Keratinocyte (primary cell): ENCODE measurements around the gene TMEM39A. TPM values are rescaled to one million over a fixed set of nuclear protein-coding genes. Genes with fewer than 3 reads are reported as not detected.

Source experiments
- DNase-seq: peaks from one replicate; pipeline ENCODE4 v3.0.0-alpha.2; 2011; ENCODE audit warnings: low read depth, missing footprints, low spot score
- FAIRE-seq: peaks from 2 replicates; lab custom pipeline; 2011; peaks lifted over from hg19 to GRCh38; lab: Jason Lieb, UNC
- H2AFZ ChIP-seq: 2 replicates; pipeline ENCODE4 v1.6.0; 2012; ENCODE audit warnings: low read length, control low read depth, inconsistent platforms; ENCODE audit not compliant: control insufficient read depth
- H3K27ac ChIP-seq: 2 replicates; pipeline ENCODE4 v1.5.1; 2011; ENCODE audit warnings: low read length; ENCODE audit not compliant: control insufficient read depth, insufficient read depth
- H3K27me3 ChIP-seq: 3 replicates; pipeline ENCODE4 v1.6.0; 2011; ENCODE audit warnings: low read length; ENCODE audit not compliant: control insufficient read depth, insufficient read depth; ENCODE audit errors: extremely low read depth
- H3K36me3 ChIP-seq, 2 experiments: 2 replicates in 1 of 2; 3 replicates in 1 of 2; pipeline ENCODE4 v1.5.1; 2011; ENCODE audit warnings: low read length in 2 of 2, mild to moderate bottlenecking in 1 of 2; ENCODE audit not compliant: control insufficient read depth in 2 of 2, insufficient read depth in 2 of 2; ENCODE audit errors: extremely low read depth in 1 of 2
- H3K4me1 ChIP-seq: 3 replicates; pipeline ENCODE4 v1.5.1; 2011; ENCODE audit warnings: low read length; ENCODE audit not compliant: control insufficient read depth, insufficient read depth; ENCODE audit errors: extremely low read depth
- H3K4me2 ChIP-seq: 3 replicates; pipeline ENCODE4 v1.6.0; 2011; ENCODE audit warnings: low read depth, low read length; ENCODE audit not compliant: control insufficient read depth, insufficient read depth; ENCODE audit errors: extremely low read depth
- H3K4me3 ChIP-seq, 3 experiments: fragments of 200-600 bp in 1 of 3; sonication (generic) in 1 of 3; 2 replicates in 2 of 3; 3 replicates in 1 of 3; pipeline ENCODE4 v1.5.1; 2011 to 2016; ENCODE audit warnings: low read length in 3 of 3, mild to moderate bottlenecking in 3 of 3, control low read depth in 2 of 3, inconsistent platforms in 1 of 3, low read depth in 1 of 3, mixed read lengths in 1 of 3, mixed run types in 1 of 3, moderate library complexity in 1 of 3; ENCODE audit not compliant: control insufficient read depth in 2 of 3, insufficient read depth in 2 of 3; ENCODE audit errors: extremely low read depth in 1 of 3
- H3K79me2 ChIP-seq: 2 replicates; pipeline ENCODE4 v1.6.0; 2012; ENCODE audit warnings: low read length; ENCODE audit not compliant: control insufficient read depth, insufficient read depth
- H3K9ac ChIP-seq: 3 replicates; pipeline ENCODE4 v1.6.0; 2011; ENCODE audit warnings: low read length; ENCODE audit not compliant: control insufficient read depth, insufficient read depth; ENCODE audit errors: extremely low read depth
- H3K9me1 ChIP-seq: 3 replicates; pipeline ENCODE4 v1.6.0; 2011; ENCODE audit warnings: low read length; ENCODE audit not compliant: control insufficient read depth, insufficient read depth; ENCODE audit errors: extremely low read depth
- H3K9me3 ChIP-seq: 2 replicates; pipeline ENCODE4 v1.5.1; 2012; ENCODE audit warnings: low read depth, low read length; ENCODE audit not compliant: control insufficient read depth
- H4K20me1 ChIP-seq: 3 replicates; pipeline ENCODE4 v1.6.0; 2011; ENCODE audit warnings: low read length; ENCODE audit not compliant: control insufficient read depth, insufficient read depth; ENCODE audit errors: extremely low read depth
- EZH2 ChIP-seq: IDR thresholded peaks from one replicate; pipeline ENCODE4 v1.6.1; 2012; ENCODE audit warnings: inconsistent platforms, mild to moderate bottlenecking, low read length, moderate library complexity
- dilution Hi-C: fragments of 300-500 bp; cut with MboI; formaldehyde crosslinking; loops from one replicate; pipeline ENCODE4 v1.7.0; 2020; ENCODE audit warnings: low sequenced_read_pairs; ENCODE audit not compliant: extremely low pct_ligation_motif_present
- polyA plus RNA-seq, 5 experiments: library from polyadenylated mRNA; depleted of rRNA in 3 of 5; stranded (reverse) in 3 of 5; stranded (forward) in 1 of 5; unstranded in 1 of 5; fragments of >200 nt; gene quantifications; 1 replicate in 1 of 5; 2 replicates in 3 of 5; 3 replicates in 1 of 5; pipeline versions ENCODE4 v1.2.1 to v1.2.3, GENCODE V29; 2011 to 2012; ENCODE audit warnings: missing spikeins in 2 of 5, low read depth in 1 of 5, low replicate concordance in 1 of 5
- TF ChIP-seq, protein P1 (sequence below), 3 experiments: IDR thresholded peaks in 1 of 3; conservative IDR thresholded peaks in 1 of 3; optimal IDR thresholded peaks in 1 of 3; 2 replicates in 2 of 3; 3 replicates in 1 of 3; pipeline versions ENCODE3 to v1.5.1; 2011; ENCODE audit warnings: low read length in 3 of 3, mild to moderate bottlenecking in 3 of 3, moderate library complexity in 2 of 3, control low read depth in 1 of 3, inconsistent platforms in 1 of 3; ENCODE audit not compliant: insufficient read depth in 2 of 3; ENCODE audit errors: extremely low read depth in 1 of 3

TMEM39A gene
- polyA plus RNA-seq, 1 donor (not counting 4 experiments of a cell fraction or from before 2014, with no cell fraction given), result 26.3 TPM

DNA sequence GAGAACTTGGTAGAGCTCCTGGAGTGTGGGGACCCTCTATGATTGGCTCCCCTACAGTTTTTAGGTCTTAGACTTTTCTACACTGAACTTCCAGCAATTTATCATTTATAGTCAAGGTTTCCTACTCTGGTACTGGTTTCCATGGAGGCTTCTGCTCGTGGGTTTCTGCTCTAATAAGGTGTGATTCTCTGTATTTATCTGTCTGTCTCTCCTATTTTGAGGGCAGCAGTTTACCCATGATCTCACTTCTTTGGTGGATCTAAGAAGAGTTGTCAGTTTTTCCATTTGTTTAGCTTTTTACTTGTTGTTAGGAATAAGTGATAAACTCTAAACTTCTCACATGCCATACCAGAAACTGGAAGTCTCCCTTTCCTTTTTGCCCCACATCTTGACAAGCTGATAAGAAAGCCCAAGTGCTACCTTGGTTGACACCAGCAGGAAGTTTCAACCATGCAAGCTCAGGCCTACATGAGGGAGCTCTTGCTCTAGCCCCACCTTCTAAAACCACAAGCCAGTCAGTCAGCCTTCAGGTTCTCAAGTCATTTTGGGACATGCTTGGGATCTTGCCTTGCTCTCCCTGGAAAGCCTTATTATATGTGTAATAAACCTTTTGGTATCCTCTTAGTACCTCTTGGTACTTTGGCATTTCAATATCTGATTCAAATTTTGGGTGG is 44.9 kb upstream of the TMEM39A start:
- no peaks in the 10 kb centered on the region for H3K4me1 ChIP-seq
- no peak overlapping the region for H3K27ac ChIP-seq
- no peak overlapping the region for H2AFZ ChIP-seq
- no peak overlapping the region for H3K4me2 ChIP-seq
- H3K27me3 ChIP-seq, result no peaks in the 10 kb centered on the region
- no peak overlapping the region for H3K9ac ChIP-seq
- no peaks in the 10 kb centered on the region for H4K20me1 ChIP-seq
- FAIRE-seq (no peak), DNase-seq (no peak)
- no peaks in the 10 kb centered on the region for H3K9me1 ChIP-seq
- peaks cover 8 to 19% of the 10 kb centered on the region in 2 experiments for H3K36me3 ChIP-seq
- H3K4me3 ChIP-seq, result no peak overlapping the region
- dilution Hi-C loops, result no loop called here
- H3K9me3 ChIP-seq, result no peaks in the 10 kb centered on the region
- peaks cover 5% of the 10 kb centered on the region for H3K79me2 ChIP-seq
- TF ChIP-seq EZH2, result no peak
- TF ChIP-seq, protein P1, sequence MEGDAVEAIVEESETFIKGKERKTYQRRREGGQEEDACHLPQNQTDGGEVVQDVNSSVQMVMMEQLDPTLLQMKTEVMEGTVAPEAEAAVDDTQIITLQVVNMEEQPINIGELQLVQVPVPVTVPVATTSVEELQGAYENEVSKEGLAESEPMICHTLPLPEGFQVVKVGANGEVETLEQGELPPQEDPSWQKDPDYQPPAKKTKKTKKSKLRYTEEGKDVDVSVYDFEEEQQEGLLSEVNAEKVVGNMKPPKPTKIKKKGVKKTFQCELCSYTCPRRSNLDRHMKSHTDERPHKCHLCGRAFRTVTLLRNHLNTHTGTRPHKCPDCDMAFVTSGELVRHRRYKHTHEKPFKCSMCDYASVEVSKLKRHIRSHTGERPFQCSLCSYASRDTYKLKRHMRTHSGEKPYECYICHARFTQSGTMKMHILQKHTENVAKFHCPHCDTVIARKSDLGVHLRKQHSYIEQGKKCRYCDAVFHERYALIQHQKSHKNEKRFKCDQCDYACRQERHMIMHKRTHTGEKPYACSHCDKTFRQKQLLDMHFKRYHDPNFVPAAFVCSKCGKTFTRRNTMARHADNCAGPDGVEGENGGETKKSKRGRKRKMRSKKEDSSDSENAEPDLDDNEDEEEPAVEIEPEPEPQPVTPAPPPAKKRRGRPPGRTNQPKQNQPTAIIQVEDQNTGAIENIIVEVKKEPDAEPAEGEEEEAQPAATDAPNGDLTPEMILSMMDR (optimal IDR thresholded peaks at IDR 0.05 in 1 of 3, IDR thresholded peaks at IDR 0.05 in 1 of 3, conservative IDR thresholded peaks at IDR 0.05 in 1 of 3; ENCODE audit: extremely low read depth in 1 of 3, insufficient read depth in 2 of 3, low read length in 3 of 3), result no peak

DNA sequence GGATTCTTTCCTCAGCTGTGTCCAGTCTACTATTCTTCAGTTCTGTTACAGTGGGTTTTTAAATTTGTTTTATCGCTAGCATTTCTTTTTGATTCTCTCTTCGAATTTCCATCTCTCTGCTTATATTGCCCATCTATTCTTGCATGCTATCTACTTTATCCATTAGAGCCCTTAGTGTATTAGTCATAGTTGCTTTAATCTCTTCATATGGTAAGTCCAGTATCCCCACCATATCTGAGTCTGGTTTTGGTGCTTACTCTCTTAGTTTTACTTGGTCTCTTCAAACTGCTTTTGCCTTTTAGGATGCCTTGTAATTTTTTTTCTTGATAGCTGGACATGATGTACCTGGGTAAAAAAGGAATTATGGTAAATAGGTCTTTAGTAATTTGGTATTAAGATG is 44.0 kb upstream of the TMEM39A start:
- no peak for TF ChIP-seq EZH2
- TF ChIP-seq, protein P1 (optimal IDR thresholded peaks at IDR 0.05 in 1 of 3, IDR thresholded peaks at IDR 0.05 in 1 of 3, conservative IDR thresholded peaks at IDR 0.05 in 1 of 3; ENCODE audit: extremely low read depth in 1 of 3, insufficient read depth in 2 of 3, low read length in 3 of 3), result no peak
- dilution Hi-C loops, result no loop called here
- Histone ChIP-seq H4K20me1 (no peaks in the 10 kb centered on the region), H3K36me3 (peaks cover 6 to 12% of the 10 kb centered on the region in 2 experiments), H3K27me3 (no peaks in the 10 kb centered on the region), H3K4me3 (no peak overlapping the region), H3K4me2 (no peak overlapping the region), H3K79me2 (peaks cover 7% of the 10 kb centered on the region), H3K9me1 (no peaks in the 10 kb centered on the region), H3K9me3 (no peaks in the 10 kb centered on the region), H3K4me1 (no peaks in the 10 kb centered on the region), H3K27ac (no peak overlapping the region), H3K9ac (no peak overlapping the region), H2AFZ (no peak overlapping the region)
- FAIRE-seq (no peak), DNase-seq (no peak)
